HCT116 (cell line): ENCODE measurements around the gene ACYP1. TPM values are rescaled to one million over a fixed set of nuclear protein-coding genes. Genes with fewer than 3 reads are reported as not detected.
"Not testable (repeated sequence)": the region's sequence is repeated elsewhere in the genome, so short reads cannot be mapped to it uniquely, and the experiment has no call there.

Experiments
- ATAC-seq: fragments of 200-7000 bp; cut with Tn5 transposase; 2 replicates; pipeline ENCODE4 v1.9.1; 2020; ENCODE audit warnings: mild to moderate bottlenecking, moderate library complexity
- BruUV-seq: library from RNA; stranded (reverse); fragments of 400-500 nt; replicated peaks from 2 replicates; lab custom pipeline; 2021; lab: Mats Ljungman, UMichigan
- CTCF ChIA-PET: fragments of 300-600 bp; sonication (Branson Sonifier 250); formaldehyde crosslinking; loops from one replicate; lab custom pipeline; 2021; ENCODE audit warnings: antibody characterized with exemption; lab: Charles Lee
- POLR2A ChIA-PET: fragments of 300-600, 350-600 bp; sonication (Branson Sonifier 250); formaldehyde crosslinking; loops from one replicate; lab custom pipeline; 2021; ENCODE audit warnings: antibody characterized with exemption; lab: Charles Lee
- RAD21 ChIA-PET, 2 experiments: fragments of 300-600 bp; sonication (Branson Sonifier 250); formaldehyde crosslinking; loops; one replicate each; lab custom pipeline; 2023; ENCODE audit warnings: low total read pairs in 2 of 2; ENCODE audit not compliant: uncharacterized antibody in 2 of 2, unreplicated experiment in 2 of 2, low non-redundant PET in 1 of 2; lab: Charles Lee
- DNase-seq: peaks from one replicate; pipeline ENCODE4 v3.0.0-alpha.2; 2010; ENCODE audit warnings: low read depth, low spot score
- H2AFZ ChIP-seq: fragments of 200-600 bp; shearing (Covaris generic), sonication (generic); 2 replicates; pipeline ENCODE4 v1.6.1; 2017; ENCODE audit warnings: low read depth, mixed run types, mixed read lengths, antibody characterized with exemption, low read length; ENCODE audit not compliant: poor library complexity, severe bottlenecking
- H3K27ac ChIP-seq: 2 replicates; pipeline ENCODE4 v1.5.1; 2012; ENCODE audit warnings: low read depth, low read length
- H3K27me3 ChIP-seq: fragments of 200-600 bp; sonication (generic); 2 replicates; pipeline ENCODE4 v1.6.1; 2016; ENCODE audit warnings: mixed run types, low read length, mixed read lengths; ENCODE audit not compliant: insufficient read depth
- H3K36me3 ChIP-seq, 2 experiments: fragments of 200-500 bp in 1 of 2; fragments of 200-600 bp in 1 of 2; sonication (Bioruptor generic) in 1 of 2; sonication (generic) in 1 of 2; 2 replicates each; pipeline versions ENCODE4 v1.5.1 to v1.6.1; 2014 to 2016; ENCODE audit warnings: low read length in 2 of 2, inconsistent platforms in 1 of 2, mixed read lengths in 1 of 2, mixed run types in 1 of 2; ENCODE audit not compliant: insufficient read depth in 2 of 2, control insufficient read depth in 1 of 2
- H3K4me1 ChIP-seq, 2 experiments: fragments of 200-600 bp in 1 of 2; sonication (generic) in 1 of 2; 2 replicates each; pipeline versions ENCODE4 v1.5.1 to v1.6.1; 2012 to 2017; ENCODE audit warnings: low read length in 2 of 2, inconsistent platforms in 1 of 2, mild to moderate bottlenecking in 1 of 2, mixed read lengths in 1 of 2, mixed run types in 1 of 2, moderate library complexity in 1 of 2; ENCODE audit not compliant: insufficient read depth in 2 of 2, control insufficient read depth in 1 of 2
- H3K4me2 ChIP-seq: fragments of 200-600 bp; sonication (generic); 2 replicates; pipeline ENCODE4 v1.6.1; 2017; ENCODE audit warnings: mixed run types, low read length, mixed read lengths
- H3K4me3 ChIP-seq, 2 experiments: fragments of 200-600 bp in 1 of 2; sonication (generic) in 1 of 2; replicated peaks in 1 of 2; 2 replicates each; pipeline ENCODE4 v1.5.1; 2011 to 2016; ENCODE audit warnings: low read length in 2 of 2, control low read depth in 1 of 2, low read depth in 1 of 2, mild to moderate bottlenecking in 1 of 2, mixed read lengths in 1 of 2, mixed run types in 1 of 2
- H3K79me2 ChIP-seq: fragments of 200-600 bp; sonication (generic); 2 replicates; pipeline ENCODE4 v1.6.1; 2017; ENCODE audit warnings: mild to moderate bottlenecking, mixed run types, low read length, moderate library complexity, mixed read lengths; ENCODE audit not compliant: insufficient read depth
- H3K9ac ChIP-seq: fragments of 200-600 bp; sonication (generic); 2 replicates; pipeline ENCODE4 v1.6.1; 2016; ENCODE audit warnings: low read length, mixed read lengths
- H3K9me2 ChIP-seq: fragments of 200-600 bp; sonication (generic), shearing (Covaris generic); 2 replicates; pipeline ENCODE4 v1.6.1; 2017; ENCODE audit warnings: mixed run types, mild to moderate bottlenecking, moderate library complexity; ENCODE audit not compliant: insufficient read depth
- H3K9me3 ChIP-seq, 2 experiments: fragments of 200-500 bp in 1 of 2; fragments of 200-600 bp in 1 of 2; sonication (Bioruptor generic) in 1 of 2; sonication (generic) in 1 of 2; 2 replicates each; pipeline ENCODE4 v1.6.1; 2014 to 2017; ENCODE audit warnings: low read length in 2 of 2, mixed read lengths in 2 of 2, inconsistent platforms in 1 of 2, low read depth in 1 of 2, mild to moderate bottlenecking in 1 of 2, mixed run types in 1 of 2, moderate library complexity in 1 of 2; ENCODE audit not compliant: control insufficient read depth in 1 of 2, insufficient read depth in 1 of 2
- H4K20me1 ChIP-seq: fragments of 200-600 bp; sonication (generic), shearing (Covaris generic); 2 replicates; pipeline ENCODE4 v1.6.1; 2017; ENCODE audit warnings: mixed run types, mild to moderate bottlenecking, moderate library complexity; ENCODE audit not compliant: insufficient read depth
- ELF1 ChIP-seq: IDR thresholded peaks from 2 replicates; pipeline ENCODE4 v1.6.1; 2012; ENCODE audit warnings: low read depth, borderline replicate concordance
- EZH2phosphoT487 ChIP-seq: fragments of 200-600 bp; IDR thresholded peaks from 2 replicates; pipeline ENCODE4 v1.6.1; 2018; ENCODE audit warnings: antibody characterized with exemption, borderline replicate concordance
- POLR2AphosphoS5 ChIP-seq: IDR thresholded peaks from 2 replicates; pipeline ENCODE4 v1.6.1; 2011; ENCODE audit warnings: mild to moderate bottlenecking, low read depth, low read length, moderate library complexity
- SP1 ChIP-seq: IDR thresholded peaks from 2 replicates; pipeline ENCODE4 v1.6.1; 2012; ENCODE audit warnings: low read depth
- intact Hi-C: fragments of 100-400 bp; cut with micrococcal nuclease; formaldehyde crosslinking; loops from 2 replicates; pipeline ENCODE4 v1.10.0; 2022
- total RNA-seq: library from RNA; stranded (reverse); gene quantifications from one replicate; pipeline ENCODE4 v1.2.1, GENCODE V29; 2021; ENCODE audit not compliant: unreplicated experiment
- TF ChIP-seq, protein P1 (sequence below), 3 experiments: fragments of 200-600 bp in 1 of 3; sonication (generic) in 1 of 3; IDR thresholded peaks in 2 of 3; conservative IDR thresholded peaks in 1 of 3; 2 replicates each; pipeline ENCODE4 v1.5.1; 2012 to 2017; ENCODE audit warnings: low read depth in 2 of 3, low read length in 2 of 3, antibody characterized with exemption in 1 of 3, borderline replicate concordance in 1 of 3, control low read depth in 1 of 3, mild to moderate bottlenecking in 1 of 3, mixed read lengths in 1 of 3, mixed run types in 1 of 3, moderate library complexity in 1 of 3; ENCODE audit not compliant: insufficient read depth in 1 of 3
- TF ChIP-seq, protein P2 (sequence below): IDR thresholded peaks from 2 replicates; pipeline ENCODE4 v1.6.1; 2011; ENCODE audit warnings: mild to moderate bottlenecking, low read length, moderate library complexity; ENCODE audit not compliant: insufficient replicate concordance; ENCODE audit errors: extremely low read depth
- TF ChIP-seq, protein P3 (sequence below): IDR thresholded peaks from 2 replicates; pipeline ENCODE4 v1.6.1; 2012; ENCODE audit warnings: low read depth
- TF ChIP-seq, protein P4 (sequence below): IDR thresholded peaks from 2 replicates; pipeline ENCODE4 v1.6.1; 2012

The ACYP1 gene
- total RNA-seq, 1 experiment from 2014 or later, result 30.7 TPM

DNA sequence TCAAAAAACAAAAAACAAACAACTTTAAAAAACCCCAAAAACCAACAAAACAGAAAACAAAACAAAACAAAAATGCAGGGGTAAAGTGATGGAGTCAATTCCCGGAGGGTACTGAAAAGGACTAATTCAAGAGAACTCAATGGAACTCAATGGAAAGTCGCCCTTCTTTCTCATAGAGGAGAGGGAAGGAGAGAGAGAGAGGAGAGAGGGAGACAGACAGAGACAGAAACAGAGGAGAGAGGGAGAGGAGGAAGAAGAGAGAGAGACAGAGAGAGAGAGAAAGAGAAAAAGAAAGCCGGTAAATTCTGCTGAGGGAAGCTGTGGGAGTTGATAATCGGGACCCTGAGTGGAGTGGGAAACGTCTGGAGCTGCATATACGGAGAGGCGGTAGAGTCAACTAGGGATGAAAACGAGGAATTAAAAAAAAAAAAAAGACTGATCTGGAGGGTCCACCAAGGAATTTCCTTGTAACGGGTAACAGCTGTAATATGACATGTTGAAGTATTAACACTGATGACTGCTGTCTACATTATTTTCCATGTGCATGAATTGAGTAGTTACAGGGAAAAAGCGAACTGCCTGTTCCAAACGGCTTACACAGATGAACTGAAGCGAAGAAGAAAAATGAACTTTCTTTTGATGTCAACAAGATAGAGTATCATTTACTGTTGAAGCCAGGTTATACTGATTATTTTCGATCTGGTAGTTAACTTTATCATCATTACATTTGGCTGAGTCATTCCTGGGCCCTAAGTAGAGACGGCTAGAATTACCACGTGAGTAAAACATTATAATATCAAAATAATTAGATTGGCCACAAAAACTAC, 4.7 kb upstream of the ACYP1 start:
- TF ChIP-seq SP1 (peak; percentile 8; the same call in 1 of the 2 replicates), ELF1 (no peak), POLR2AphosphoS5 (no peak), EZH2phosphoT487 (no peak)
- TF ChIP-seq, protein P1, sequence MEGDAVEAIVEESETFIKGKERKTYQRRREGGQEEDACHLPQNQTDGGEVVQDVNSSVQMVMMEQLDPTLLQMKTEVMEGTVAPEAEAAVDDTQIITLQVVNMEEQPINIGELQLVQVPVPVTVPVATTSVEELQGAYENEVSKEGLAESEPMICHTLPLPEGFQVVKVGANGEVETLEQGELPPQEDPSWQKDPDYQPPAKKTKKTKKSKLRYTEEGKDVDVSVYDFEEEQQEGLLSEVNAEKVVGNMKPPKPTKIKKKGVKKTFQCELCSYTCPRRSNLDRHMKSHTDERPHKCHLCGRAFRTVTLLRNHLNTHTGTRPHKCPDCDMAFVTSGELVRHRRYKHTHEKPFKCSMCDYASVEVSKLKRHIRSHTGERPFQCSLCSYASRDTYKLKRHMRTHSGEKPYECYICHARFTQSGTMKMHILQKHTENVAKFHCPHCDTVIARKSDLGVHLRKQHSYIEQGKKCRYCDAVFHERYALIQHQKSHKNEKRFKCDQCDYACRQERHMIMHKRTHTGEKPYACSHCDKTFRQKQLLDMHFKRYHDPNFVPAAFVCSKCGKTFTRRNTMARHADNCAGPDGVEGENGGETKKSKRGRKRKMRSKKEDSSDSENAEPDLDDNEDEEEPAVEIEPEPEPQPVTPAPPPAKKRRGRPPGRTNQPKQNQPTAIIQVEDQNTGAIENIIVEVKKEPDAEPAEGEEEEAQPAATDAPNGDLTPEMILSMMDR (IDR thresholded peaks at IDR 0.05 in 2 of 3, conservative IDR thresholded peaks at IDR 0.05 in 1 of 3; ENCODE audit: borderline replicate concordance in 1 of 3, insufficient read depth in 1 of 3, low read depth in 2 of 3, low read length in 2 of 3), result no peak
- TF ChIP-seq, protein P2, sequence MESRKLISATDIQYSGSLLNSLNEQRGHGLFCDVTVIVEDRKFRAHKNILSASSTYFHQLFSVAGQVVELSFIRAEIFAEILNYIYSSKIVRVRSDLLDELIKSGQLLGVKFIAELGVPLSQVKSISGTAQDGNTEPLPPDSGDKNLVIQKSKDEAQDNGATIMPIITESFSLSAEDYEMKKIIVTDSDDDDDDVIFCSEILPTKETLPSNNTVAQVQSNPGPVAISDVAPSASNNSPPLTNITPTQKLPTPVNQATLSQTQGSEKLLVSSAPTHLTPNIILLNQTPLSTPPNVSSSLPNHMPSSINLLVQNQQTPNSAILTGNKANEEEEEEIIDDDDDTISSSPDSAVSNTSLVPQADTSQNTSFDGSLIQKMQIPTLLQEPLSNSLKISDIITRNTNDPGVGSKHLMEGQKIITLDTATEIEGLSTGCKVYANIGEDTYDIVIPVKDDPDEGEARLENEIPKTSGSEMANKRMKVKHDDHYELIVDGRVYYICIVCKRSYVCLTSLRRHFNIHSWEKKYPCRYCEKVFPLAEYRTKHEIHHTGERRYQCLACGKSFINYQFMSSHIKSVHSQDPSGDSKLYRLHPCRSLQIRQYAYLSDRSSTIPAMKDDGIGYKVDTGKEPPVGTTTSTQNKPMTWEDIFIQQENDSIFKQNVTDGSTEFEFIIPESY, result no peak
- TF ChIP-seq, protein P3, sequence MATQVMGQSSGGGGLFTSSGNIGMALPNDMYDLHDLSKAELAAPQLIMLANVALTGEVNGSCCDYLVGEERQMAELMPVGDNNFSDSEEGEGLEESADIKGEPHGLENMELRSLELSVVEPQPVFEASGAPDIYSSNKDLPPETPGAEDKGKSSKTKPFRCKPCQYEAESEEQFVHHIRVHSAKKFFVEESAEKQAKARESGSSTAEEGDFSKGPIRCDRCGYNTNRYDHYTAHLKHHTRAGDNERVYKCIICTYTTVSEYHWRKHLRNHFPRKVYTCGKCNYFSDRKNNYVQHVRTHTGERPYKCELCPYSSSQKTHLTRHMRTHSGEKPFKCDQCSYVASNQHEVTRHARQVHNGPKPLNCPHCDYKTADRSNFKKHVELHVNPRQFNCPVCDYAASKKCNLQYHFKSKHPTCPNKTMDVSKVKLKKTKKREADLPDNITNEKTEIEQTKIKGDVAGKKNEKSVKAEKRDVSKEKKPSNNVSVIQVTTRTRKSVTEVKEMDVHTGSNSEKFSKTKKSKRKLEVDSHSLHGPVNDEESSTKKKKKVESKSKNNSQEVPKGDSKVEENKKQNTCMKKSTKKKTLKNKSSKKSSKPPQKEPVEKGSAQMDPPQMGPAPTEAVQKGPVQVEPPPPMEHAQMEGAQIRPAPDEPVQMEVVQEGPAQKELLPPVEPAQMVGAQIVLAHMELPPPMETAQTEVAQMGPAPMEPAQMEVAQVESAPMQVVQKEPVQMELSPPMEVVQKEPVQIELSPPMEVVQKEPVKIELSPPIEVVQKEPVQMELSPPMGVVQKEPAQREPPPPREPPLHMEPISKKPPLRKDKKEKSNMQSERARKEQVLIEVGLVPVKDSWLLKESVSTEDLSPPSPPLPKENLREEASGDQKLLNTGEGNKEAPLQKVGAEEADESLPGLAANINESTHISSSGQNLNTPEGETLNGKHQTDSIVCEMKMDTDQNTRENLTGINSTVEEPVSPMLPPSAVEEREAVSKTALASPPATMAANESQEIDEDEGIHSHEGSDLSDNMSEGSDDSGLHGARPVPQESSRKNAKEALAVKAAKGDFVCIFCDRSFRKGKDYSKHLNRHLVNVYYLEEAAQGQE, result no peak
- TF ChIP-seq, protein P4, sequence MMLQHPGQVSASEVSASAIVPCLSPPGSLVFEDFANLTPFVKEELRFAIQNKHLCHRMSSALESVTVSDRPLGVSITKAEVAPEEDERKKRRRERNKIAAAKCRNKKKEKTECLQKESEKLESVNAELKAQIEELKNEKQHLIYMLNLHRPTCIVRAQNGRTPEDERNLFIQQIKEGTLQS, result no peak
- CTCF ChIA-PET, result no interaction called here
- Histone ChIP-seq H3K79me2 (peaks cover 2% of the 10 kb centered on the region; the same call in 1 of the 2 replicates), H3K4me1 (peaks cover 14 to 28% of the 10 kb centered on the region in 2 experiments), H3K27ac (peak overlapping the region; percentile 76), H4K20me1 (no peaks in the 10 kb centered on the region), H3K9ac (peak overlapping the region; percentile 76), H3K27me3 (no peaks in the 10 kb centered on the region), H2AFZ (no peak overlapping the region), H3K4me3 (peak overlapping the region; percentile 52 to 54), H3K4me2 (peak overlapping the region; percentile 81), H3K36me3 (no peaks in the 10 kb centered on the region), H3K9me3 (no peaks in the 10 kb centered on the region), H3K9me2 (no peaks in the 10 kb centered on the region)
- BruUV-seq, result TSS peak; percentile 84
- POLR2A ChIA-PET, result no interaction called here
- ATAC-seq (no peak), DNase-seq (no peak)
- RAD21 ChIA-PET, result no interaction called here
- intact Hi-C loops, result no loop called here

DNA sequence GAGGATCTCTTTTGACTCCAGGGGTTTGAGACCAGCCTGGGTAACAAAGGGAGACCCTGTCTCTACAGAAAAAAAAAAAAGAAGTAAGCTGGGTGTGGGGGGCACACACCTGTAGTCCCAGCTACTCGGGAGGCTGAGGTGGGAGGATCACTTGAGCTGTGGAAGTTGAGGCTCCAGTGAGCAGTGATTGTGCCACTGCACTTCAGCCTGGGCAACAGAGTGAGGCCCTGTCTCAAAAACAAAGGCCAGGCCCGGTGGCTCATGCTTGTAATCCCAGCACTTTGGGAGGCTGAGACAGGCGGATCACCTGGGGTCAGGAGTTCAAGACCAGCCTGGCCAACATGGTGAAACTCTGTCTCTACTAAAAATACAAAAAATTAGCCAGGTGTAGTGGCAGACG, 3.9 kb upstream of the ACYP1 start:
- H3K4me3 ChIP-seq, H4K20me1 ChIP-seq, ATAC-seq, DNase-seq, H3K79me2 ChIP-seq, H2AFZ ChIP-seq, CTCF ChIA-PET, H3K36me3 ChIP-seq, H3K9me3 ChIP-seq, RAD21 ChIA-PET, intact Hi-C loops, H3K27me3 ChIP-seq, BruUV-seq, POLR2A ChIA-PET, H3K9me2 ChIP-seq: not testable (repeated sequence)
- peak overlapping the region; percentile 81 for H3K4me2 ChIP-seq
- peaks cover 16 to 35% of the 10 kb centered on the region in 2 experiments for H3K4me1 ChIP-seq
- H3K9ac ChIP-seq, result 0 out of 2 replicates have a peak overlapping the region, but pooled peaks have one; percentile 76
- H3K27ac ChIP-seq, result 0 out of 2 replicates have a peak overlapping the region, but pooled peaks have one; percentile 76
